Neural cell (in vitro differentiated cells): ENCODE results near the gene SRP19. TPM values are rescaled to one million over a fixed set of nuclear protein-coding genes. Genes with fewer than 3 reads are reported as not detected.
"Not testable (repeated sequence)": the region's sequence is repeated elsewhere in the genome, so short reads cannot be mapped to it uniquely, and the experiment has no call there.

Source experiments
- H2AFZ ChIP-seq: fragments of 200-600, 300-800 bp; sonication (generic), shearing (Covaris generic); 2 replicates; pipeline ENCODE4 v1.6.0; 2014; ENCODE audit warnings: low read depth, mild to moderate bottlenecking, antibody characterized with exemption, low read length, moderate library complexity
- H3F3A ChIP-seq: fragments of 200-600 bp; shearing (Covaris generic); 2 replicates; pipeline ENCODE4 v1.6.1; 2016; ENCODE audit warnings: mild to moderate bottlenecking, moderate library complexity, mixed read lengths, antibody characterized with exemption, low read length; ENCODE audit not compliant: insufficient read depth, poor library complexity, severe bottlenecking
- H3K27ac ChIP-seq: fragments of 200-600, 300-800 bp; sonication (generic), shearing (Covaris generic); 2 replicates; pipeline ENCODE4 v1.5.1; 2014; ENCODE audit warnings: mild to moderate bottlenecking, low read length, moderate library complexity
- H3K27me3 ChIP-seq: fragments of 300-800, 200-600 bp; sonication (generic), shearing (Covaris generic); 2 replicates; pipeline ENCODE4 v1.6.0; 2014; ENCODE audit warnings: mild to moderate bottlenecking, low read depth, low read length, moderate library complexity; ENCODE audit not compliant: insufficient read depth
- H3K36me3 ChIP-seq: fragments of 300-800, 200-600 bp; sonication (generic), shearing (Covaris generic); 2 replicates; pipeline ENCODE4 v1.5.1; 2014; ENCODE audit warnings: mild to moderate bottlenecking, antibody characterized with exemption, low read length, moderate library complexity; ENCODE audit not compliant: insufficient read depth
- H3K4me2 ChIP-seq: fragments of 300-800, 200-600 bp; sonication (generic), shearing (Covaris generic); 2 replicates; pipeline ENCODE4 v1.6.0; 2014; ENCODE audit warnings: mild to moderate bottlenecking, low read length
- H3K4me3 ChIP-seq: fragments of 300-800, 200-600 bp; sonication (generic), shearing (Covaris generic); 2 replicates; pipeline ENCODE4 v1.5.1; 2014; ENCODE audit warnings: mild to moderate bottlenecking, low read length, moderate library complexity
- H3K79me2 ChIP-seq: fragments of 200-600 bp; shearing (Covaris generic); replicated peaks from 2 replicates; pipeline ENCODE4 v1.6.0; 2014; ENCODE audit warnings: mild to moderate bottlenecking, low read length, moderate library complexity; ENCODE audit not compliant: insufficient read depth
- H3K9ac ChIP-seq: fragments of 300-800, 200-600 bp; sonication (generic), shearing (Covaris generic); 2 replicates; pipeline ENCODE4 v1.6.1; 2016; ENCODE audit warnings: mild to moderate bottlenecking, low read length, mixed read lengths
- H3K9me2 ChIP-seq: fragments of 200-600 bp; shearing (Covaris generic); 2 replicates; pipeline ENCODE4 v1.6.1; 2016; ENCODE audit warnings: mild to moderate bottlenecking, low read length, mixed read lengths; ENCODE audit not compliant: insufficient read depth
- H3K9me3 ChIP-seq: fragments of 200-600, 300-800 bp; sonication (generic), shearing (Covaris generic); 2 replicates; pipeline ENCODE4 v1.6.1; 2016; ENCODE audit warnings: mild to moderate bottlenecking, mixed run types, low read length, moderate library complexity, mixed read lengths
- H4K20me1 ChIP-seq: fragments of 200-600 bp; shearing (Covaris generic); 2 replicates; pipeline ENCODE4 v1.6.1; 2016; ENCODE audit warnings: mild to moderate bottlenecking, mixed run types; ENCODE audit not compliant: insufficient read depth
- EP300 ChIP-seq: fragments of 450-650 bp; conservative IDR thresholded peaks from 2 replicates; pipeline ENCODE4 v1.6.1; 2014; ENCODE audit warnings: antibody characterized with exemption, mild to moderate bottlenecking, moderate library complexity; ENCODE audit not compliant: poor library complexity, severe bottlenecking
- EZH2 ChIP-seq: fragments of 200-600, 300-800 bp; shearing (Covaris generic), sonication (generic); IDR thresholded peaks from 2 replicates; pipeline ENCODE4 v1.6.1; 2014; ENCODE audit warnings: antibody characterized with exemption, low read length, borderline replicate concordance, mild to moderate bottlenecking; ENCODE audit not compliant: insufficient read depth, poor library complexity, severe bottlenecking
- MXI1 ChIP-seq: fragments of 450-650 bp; conservative IDR thresholded peaks from 2 replicates; pipeline ENCODE4 v1.6.1; 2014; ENCODE audit warnings: antibody characterized with exemption, mild to moderate bottlenecking; ENCODE audit not compliant: poor library complexity, severe bottlenecking
- POLR2AphosphoS5 ChIP-seq: IDR thresholded peaks from 2 replicates; pipeline ENCODE4 v1.6.1; 2012
- RAD21 ChIP-seq: fragments of 450-650 bp; conservative IDR thresholded peaks from 2 replicates; pipeline ENCODE4 v1.6.1; 2014; ENCODE audit warnings: antibody characterized with exemption, mild to moderate bottlenecking, moderate library complexity
- SMC3 ChIP-seq: fragments of 450-650 bp; conservative IDR thresholded peaks from 2 replicates; pipeline ENCODE4 v1.6.1; 2014; ENCODE audit warnings: antibody characterized with exemption, mild to moderate bottlenecking, moderate library complexity; ENCODE audit not compliant: poor library complexity
- TAF1 ChIP-seq: IDR thresholded peaks from 2 replicates; pipeline ENCODE4 v1.6.1; 2012; ENCODE audit warnings: low read depth
- polyA plus RNA-seq: library from polyadenylated mRNA; depleted of rRNA; stranded (reverse); fragments of >200 nt; gene quantifications from 2 replicates; pipeline ENCODE4 v1.2.3, GENCODE V29; 2014
- TF ChIP-seq, protein P1 (sequence below): IDR thresholded peaks from 2 replicates; pipeline ENCODE4 v1.6.1; 2012; ENCODE audit warnings: borderline replicate concordance
- TF ChIP-seq, protein P2 (sequence below): fragments of 450-650 bp; IDR thresholded peaks from 2 replicates; pipeline ENCODE4 v1.5.1; 2014; ENCODE audit warnings: antibody characterized with exemption, mild to moderate bottlenecking, moderate library complexity; ENCODE audit not compliant: poor library complexity, severe bottlenecking

SRP19 gene
- polyA plus RNA-seq, 1 donor from 2014 or later, result 179 TPM

DNA sequence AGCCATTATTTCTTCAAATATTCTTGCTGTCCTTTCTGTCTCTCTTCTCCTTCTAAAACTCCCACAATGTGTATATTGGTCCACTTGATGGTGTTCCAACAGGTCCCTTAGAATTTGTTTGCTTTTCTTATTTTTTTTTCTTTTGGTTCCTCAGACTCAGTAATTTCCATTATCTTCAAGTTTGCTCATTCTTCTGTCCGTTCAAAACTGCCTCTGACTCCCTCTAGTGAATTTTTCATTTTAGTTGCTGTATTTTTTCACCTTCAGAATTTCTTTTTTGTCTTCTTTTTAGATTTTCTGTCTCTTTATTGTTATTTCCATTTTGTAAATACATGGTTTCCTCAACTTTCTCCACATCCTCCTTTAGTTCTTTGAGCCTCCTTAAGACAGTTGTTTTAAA lies 6.4 kb upstream of the SRP19 start:
- Histone ChIP-seq H3K27ac (no peak overlapping the region), H3K9ac (no peak overlapping the region), H3K4me3 (no peak overlapping the region), H3K36me3 (no peaks in the 10 kb centered on the region), H3K4me2 (no peak overlapping the region), H2AFZ (no peak overlapping the region), H3K9me2 (no peaks in the 10 kb centered on the region), H4K20me1 (no peaks in the 10 kb centered on the region), H3K9me3 (no peaks in the 10 kb centered on the region), H3K27me3 (no peaks in the 10 kb centered on the region), H3F3A (no peaks in the 10 kb centered on the region), H3K79me2 (no peaks in the 10 kb centered on the region)
- TF ChIP-seq RAD21, result no peak

DNA sequence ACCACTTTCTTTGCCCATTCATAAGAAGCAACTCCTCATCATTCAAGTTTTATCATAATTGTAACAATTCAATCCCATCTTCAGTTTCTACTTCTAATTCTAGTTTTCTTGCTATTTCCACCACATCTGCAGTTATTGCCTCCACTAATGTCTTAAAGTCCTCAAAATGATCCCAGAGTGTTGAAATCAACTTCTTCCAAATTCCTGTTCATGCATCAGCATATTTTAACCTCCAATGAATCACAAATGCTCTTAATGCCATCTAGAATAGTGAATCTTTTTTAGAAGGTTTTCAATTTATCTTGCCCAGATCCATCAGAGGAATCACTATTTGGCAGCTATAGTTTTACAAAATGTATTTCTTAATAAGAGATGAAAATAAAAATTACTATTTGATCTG lies 3.2 kb upstream of the SRP19 start:
- H3K4me2 ChIP-seq, result no peak overlapping the region
- no peak overlapping the region for H3K27ac ChIP-seq
- H3K36me3 ChIP-seq, result no peaks in the 10 kb centered on the region
- H3F3A ChIP-seq, result no peaks in the 10 kb centered on the region
- H3K4me3 ChIP-seq, result no peak overlapping the region
- no peak overlapping the region for H3K9ac ChIP-seq
- TF ChIP-seq SMC3 (no peak), MXI1 (no peak), EP300 (no peak), TAF1 (no peak), POLR2AphosphoS5 (no peak), EZH2 (no peak), RAD21 (no peak)
- TF ChIP-seq, protein P1, sequence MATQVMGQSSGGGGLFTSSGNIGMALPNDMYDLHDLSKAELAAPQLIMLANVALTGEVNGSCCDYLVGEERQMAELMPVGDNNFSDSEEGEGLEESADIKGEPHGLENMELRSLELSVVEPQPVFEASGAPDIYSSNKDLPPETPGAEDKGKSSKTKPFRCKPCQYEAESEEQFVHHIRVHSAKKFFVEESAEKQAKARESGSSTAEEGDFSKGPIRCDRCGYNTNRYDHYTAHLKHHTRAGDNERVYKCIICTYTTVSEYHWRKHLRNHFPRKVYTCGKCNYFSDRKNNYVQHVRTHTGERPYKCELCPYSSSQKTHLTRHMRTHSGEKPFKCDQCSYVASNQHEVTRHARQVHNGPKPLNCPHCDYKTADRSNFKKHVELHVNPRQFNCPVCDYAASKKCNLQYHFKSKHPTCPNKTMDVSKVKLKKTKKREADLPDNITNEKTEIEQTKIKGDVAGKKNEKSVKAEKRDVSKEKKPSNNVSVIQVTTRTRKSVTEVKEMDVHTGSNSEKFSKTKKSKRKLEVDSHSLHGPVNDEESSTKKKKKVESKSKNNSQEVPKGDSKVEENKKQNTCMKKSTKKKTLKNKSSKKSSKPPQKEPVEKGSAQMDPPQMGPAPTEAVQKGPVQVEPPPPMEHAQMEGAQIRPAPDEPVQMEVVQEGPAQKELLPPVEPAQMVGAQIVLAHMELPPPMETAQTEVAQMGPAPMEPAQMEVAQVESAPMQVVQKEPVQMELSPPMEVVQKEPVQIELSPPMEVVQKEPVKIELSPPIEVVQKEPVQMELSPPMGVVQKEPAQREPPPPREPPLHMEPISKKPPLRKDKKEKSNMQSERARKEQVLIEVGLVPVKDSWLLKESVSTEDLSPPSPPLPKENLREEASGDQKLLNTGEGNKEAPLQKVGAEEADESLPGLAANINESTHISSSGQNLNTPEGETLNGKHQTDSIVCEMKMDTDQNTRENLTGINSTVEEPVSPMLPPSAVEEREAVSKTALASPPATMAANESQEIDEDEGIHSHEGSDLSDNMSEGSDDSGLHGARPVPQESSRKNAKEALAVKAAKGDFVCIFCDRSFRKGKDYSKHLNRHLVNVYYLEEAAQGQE, result no peak
- TF ChIP-seq, protein P2, sequence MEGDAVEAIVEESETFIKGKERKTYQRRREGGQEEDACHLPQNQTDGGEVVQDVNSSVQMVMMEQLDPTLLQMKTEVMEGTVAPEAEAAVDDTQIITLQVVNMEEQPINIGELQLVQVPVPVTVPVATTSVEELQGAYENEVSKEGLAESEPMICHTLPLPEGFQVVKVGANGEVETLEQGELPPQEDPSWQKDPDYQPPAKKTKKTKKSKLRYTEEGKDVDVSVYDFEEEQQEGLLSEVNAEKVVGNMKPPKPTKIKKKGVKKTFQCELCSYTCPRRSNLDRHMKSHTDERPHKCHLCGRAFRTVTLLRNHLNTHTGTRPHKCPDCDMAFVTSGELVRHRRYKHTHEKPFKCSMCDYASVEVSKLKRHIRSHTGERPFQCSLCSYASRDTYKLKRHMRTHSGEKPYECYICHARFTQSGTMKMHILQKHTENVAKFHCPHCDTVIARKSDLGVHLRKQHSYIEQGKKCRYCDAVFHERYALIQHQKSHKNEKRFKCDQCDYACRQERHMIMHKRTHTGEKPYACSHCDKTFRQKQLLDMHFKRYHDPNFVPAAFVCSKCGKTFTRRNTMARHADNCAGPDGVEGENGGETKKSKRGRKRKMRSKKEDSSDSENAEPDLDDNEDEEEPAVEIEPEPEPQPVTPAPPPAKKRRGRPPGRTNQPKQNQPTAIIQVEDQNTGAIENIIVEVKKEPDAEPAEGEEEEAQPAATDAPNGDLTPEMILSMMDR, result no peak
- no peaks in the 10 kb centered on the region for H3K9me2 ChIP-seq
- H2AFZ ChIP-seq, result no peak overlapping the region
- no peaks in the 10 kb centered on the region for H3K27me3 ChIP-seq
- no peaks in the 10 kb centered on the region for H3K9me3 ChIP-seq
- H4K20me1 ChIP-seq, result no peaks in the 10 kb centered on the region
- H3K79me2 ChIP-seq, result peaks cover 16% of the 10 kb centered on the region

DNA sequence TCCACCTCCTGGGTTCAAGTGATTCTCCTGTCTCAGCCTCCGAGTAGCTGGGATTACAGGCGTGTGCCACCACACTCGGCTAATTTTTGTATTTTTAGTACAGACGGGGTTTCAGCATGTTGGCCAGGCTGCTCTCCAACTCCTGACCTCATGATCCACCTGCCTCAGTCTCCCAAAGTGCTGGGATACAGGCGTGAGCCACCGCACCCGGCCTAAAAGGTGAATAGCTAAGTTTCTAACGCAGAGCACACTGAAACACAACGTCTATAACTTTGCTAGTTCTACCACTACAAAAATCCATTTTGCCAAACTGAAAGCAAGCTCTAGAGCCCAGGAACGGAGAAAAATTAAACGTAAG lies 537 bp upstream of the SRP19 start:
- H3K36me3 ChIP-seq, H3K9me2 ChIP-seq, H4K20me1 ChIP-seq, H3K9me3 ChIP-seq, H3K27me3 ChIP-seq, H3F3A ChIP-seq: not testable (repeated sequence)
- H3K79me2 ChIP-seq, result peaks cover 22% of the 10 kb centered on the region
- H3K9ac ChIP-seq, result peak overlapping the region; percentile 86
- H3K27ac ChIP-seq, result peak overlapping the region; percentile 53
- H2AFZ ChIP-seq, result peak overlapping the region; percentile 86
- H3K4me3 ChIP-seq, result peak overlapping the region; percentile 80
- peak overlapping the region; percentile 59 for H3K4me2 ChIP-seq
